ENCODE results near the gene RAP1GAP. TPM values are rescaled to one million over a fixed set of nuclear protein-coding genes. Genes with fewer than 3 reads are reported as not detected.

The RAP1GAP gene
- total and polyA plus RNA-seq, 9 of the 15 experiments (the other 6 are each of a cell fraction or from before 2014, with no cell fraction given): 0.29 to 30.2 (median 19.2) TPM

GRCh38 chr1:21577933-21578332 lies 91.2 kb downstream of the RAP1GAP start (continued):
- TF ChIP-seq ZBTB5 (IDR thresholded peaks at IDR 0.05) (no peak), ZBTB34 (CRISPR knock-in tag; IDR thresholded peaks at IDR 0.05) (no peak), RBM25 (IDR thresholded peaks at IDR 0.05; ENCODE audit: low read depth, low read length, severe bottlenecking) (no peak), KLF6 (CRISPR knock-in tag; IDR thresholded peaks at IDR 0.05; ENCODE audit: borderline replicate concordance) (no peak), MYC (IDR thresholded peaks at IDR 0.05; ENCODE audit: low read depth, low read length) (no peak), MYC (CRISPR knock-in tag; IDR thresholded peaks at IDR 0.05; ENCODE audit: borderline replicate concordance, low read depth) (no peak)

GRCh38 chr1:21577324-21577723 lies 91.8 kb downstream of the RAP1GAP start:
- in situ Hi-C loops (cut with MboI) (no loop called here), intact Hi-C loops (cut with micrococcal nuclease) (loop anchor here (10.0 kb wide), 1 partner anchor 203 kb away; no protein-coding TSS in a partner anchor)
- ChIA-PET CTCF (ENCODE audit: low intra/inter-chr PET ratio) (no interaction called here), POLR2A (interaction anchor here (0.6 to 1.5 kb wide), 3 partner anchors 8 to 29 kb away, joined by 3 read pairs; no protein-coding TSS in a partner anchor)
- Histone ChIP-seq H3K4me3 (no peak overlapping the region), H3K9me3 (replicated peaks; ENCODE audit: control insufficient read depth, insufficient read depth, low read depth, low read length) (no peaks in the 10 kb centered on the region), H3K27ac (ENCODE audit: extremely low read depth, low read depth, low read length) (no peak overlapping the region), H3K9ac (ENCODE audit: insufficient read depth in 1 of 2, low read depth in 2 of 2, low read length in 2 of 2) (peak overlapping the region in 1 of 2 experiments; percentile 64; a peak in 1 of 4 replicates), H3K27me3 (ENCODE audit: control insufficient read depth in 2 of 2, insufficient read depth in 2 of 2, low read length in 2 of 2) (peaks cover 9 to 37% of the 10 kb centered on the region in 2 experiments; a peak in 4 of 5 replicates), H3K79me2 (ENCODE audit: control insufficient read depth, insufficient read depth, low read length) (no peaks in the 10 kb centered on the region), H4K20me1 (replicated peaks; ENCODE audit: control insufficient read depth, insufficient read depth, low read length) (peaks cover 4% of the 10 kb centered on the region; the same call in 1 of the 2 replicates), H3K36me3 (ENCODE audit: control insufficient read depth, insufficient read depth, low read length) (no peaks in the 10 kb centered on the region), H3K4me2 (ENCODE audit: insufficient read depth, low read length) (no peak overlapping the region), H3K9me1 (ENCODE audit: control insufficient read depth, insufficient read depth, low read length) (no peaks in the 10 kb centered on the region), H2AFZ (ENCODE audit: low read depth, low read length) (no peak overlapping the region), H3K4me1 (replicated peaks in 1 of 2; ENCODE audit: control insufficient read depth in 2 of 2, insufficient read depth in 2 of 2, low read length in 2 of 2) (peaks cover 4 to 20% of the 10 kb centered on the region in 2 experiments; a peak in 4 of 5 replicates)
- FAIRE-seq: no peak
- no peak for ATAC-seq
- no peak for DNase-seq (ENCODE audit: extremely low read depth in 1 of 4, low spot score in 3 of 4)
- 14% methylated on average over 26 of the region's 26 CpGs for WGBS (ENCODE audit: insufficient coverage, low coverage, missing lambda C conversion rate)
- no TSS peak for BruUV-seq (replicated peaks)
- TF ChIP-seq ZBTB26 (CRISPR knock-in tag; IDR thresholded peaks at IDR 0.05) (no peak), USF1 (CRISPR knock-in tag; IDR thresholded peaks at IDR 0.05) (peak; percentile 77), STAG1 (CRISPR knock-in tag; IDR thresholded peaks at IDR 0.05; ENCODE audit: borderline replicate concordance) (peak; percentile 43; the same call in 1 of the 2 replicates), RCOR1 (IDR thresholded peaks at IDR 0.05; ENCODE audit: borderline replicate concordance in 1 of 2, low read depth in 2 of 2, low read length in 2 of 2) (no peak), RAD21 (CRISPR knock-in tag; conservative IDR thresholded peaks at IDR 0.05 in 1 of 2, IDR thresholded peaks at IDR 0.05 in 1 of 2) (peak in 1 of 2 experiments; percentile 38; a peak in 2 of 4 replicates), KDM1A (IDR thresholded peaks at IDR 0.05) (no peak), MITF (IDR thresholded peaks at IDR 0.05) (no peak)

Measured in K562 (cell line).